ENCODE data around the gene AKT1. TPM values are rescaled to one million over a fixed set of nuclear protein-coding genes. Genes with fewer than 3 reads are reported as not detected.

AKT1 gene
- total and polyA plus RNA-seq, 2 of the 4 experiments (the other 2 are of a cell fraction) = 193 to 221 TPM

DNA sequence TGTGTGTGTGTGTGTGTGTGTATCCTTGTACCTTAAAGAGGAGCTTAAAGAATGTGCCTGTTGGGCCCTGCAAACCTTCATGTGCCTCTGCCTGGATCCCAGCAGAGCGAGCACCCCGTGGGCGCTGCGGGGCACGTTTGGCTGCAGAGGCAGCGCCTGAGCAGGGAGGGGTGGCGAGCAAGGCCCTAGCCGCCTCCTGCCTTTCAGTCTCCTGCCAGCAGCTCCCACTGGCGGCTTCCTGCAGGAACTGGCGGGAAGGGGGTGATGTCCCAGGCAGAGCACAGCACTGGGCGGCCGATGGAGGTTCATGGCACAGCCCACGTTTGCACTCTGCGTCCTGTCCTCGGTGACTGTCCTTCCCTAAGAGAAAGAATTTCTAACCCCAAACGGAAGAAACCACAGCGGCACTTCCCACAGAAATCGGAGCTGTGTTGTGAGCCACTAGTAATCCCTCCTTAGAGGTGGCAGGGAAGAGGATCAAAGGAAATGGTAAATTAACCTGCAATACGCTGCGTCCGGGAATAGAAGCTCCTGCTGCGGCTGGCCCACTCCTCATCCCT, 25.2 kb upstream of the AKT1 start (continued):
- TF ChIP-seq BHLHE40 (IDR thresholded peaks at IDR 0.05; ENCODE audit: low read depth, low read length) = peak; percentile 57; the same call in 1 of the 2 replicates
- TF ChIP-seq NFE2L2 (IDR thresholded peaks at IDR 0.05; ENCODE audit: low read depth, low read length) = no peak
- TF ChIP-seq, protein P1, sequence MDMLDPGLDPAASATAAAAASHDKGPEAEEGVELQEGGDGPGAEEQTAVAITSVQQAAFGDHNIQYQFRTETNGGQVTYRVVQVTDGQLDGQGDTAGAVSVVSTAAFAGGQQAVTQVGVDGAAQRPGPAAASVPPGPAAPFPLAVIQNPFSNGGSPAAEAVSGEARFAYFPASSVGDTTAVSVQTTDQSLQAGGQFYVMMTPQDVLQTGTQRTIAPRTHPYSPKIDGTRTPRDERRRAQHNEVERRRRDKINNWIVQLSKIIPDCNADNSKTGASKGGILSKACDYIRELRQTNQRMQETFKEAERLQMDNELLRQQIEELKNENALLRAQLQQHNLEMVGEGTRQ (IDR thresholded peaks at IDR 0.05; ENCODE audit: low read depth, low read length) = no peak
- TF ChIP-seq, protein P2, sequence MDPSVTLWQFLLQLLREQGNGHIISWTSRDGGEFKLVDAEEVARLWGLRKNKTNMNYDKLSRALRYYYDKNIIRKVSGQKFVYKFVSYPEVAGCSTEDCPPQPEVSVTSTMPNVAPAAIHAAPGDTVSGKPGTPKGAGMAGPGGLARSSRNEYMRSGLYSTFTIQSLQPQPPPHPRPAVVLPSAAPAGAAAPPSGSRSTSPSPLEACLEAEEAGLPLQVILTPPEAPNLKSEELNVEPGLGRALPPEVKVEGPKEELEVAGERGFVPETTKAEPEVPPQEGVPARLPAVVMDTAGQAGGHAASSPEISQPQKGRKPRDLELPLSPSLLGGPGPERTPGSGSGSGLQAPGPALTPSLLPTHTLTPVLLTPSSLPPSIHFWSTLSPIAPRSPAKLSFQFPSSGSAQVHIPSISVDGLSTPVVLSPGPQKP (IDR thresholded peaks at IDR 0.05; ENCODE audit: borderline replicate concordance, low read depth, low read length) = no peak
